Measurements from ENCODE around the gene OSBPL9. TPM values are rescaled to one million over a fixed set of nuclear protein-coding genes. Genes with fewer than 3 reads are reported as not detected.

OSBPL9 gene
- 94.8 TPM for total RNA-seq

DNA sequence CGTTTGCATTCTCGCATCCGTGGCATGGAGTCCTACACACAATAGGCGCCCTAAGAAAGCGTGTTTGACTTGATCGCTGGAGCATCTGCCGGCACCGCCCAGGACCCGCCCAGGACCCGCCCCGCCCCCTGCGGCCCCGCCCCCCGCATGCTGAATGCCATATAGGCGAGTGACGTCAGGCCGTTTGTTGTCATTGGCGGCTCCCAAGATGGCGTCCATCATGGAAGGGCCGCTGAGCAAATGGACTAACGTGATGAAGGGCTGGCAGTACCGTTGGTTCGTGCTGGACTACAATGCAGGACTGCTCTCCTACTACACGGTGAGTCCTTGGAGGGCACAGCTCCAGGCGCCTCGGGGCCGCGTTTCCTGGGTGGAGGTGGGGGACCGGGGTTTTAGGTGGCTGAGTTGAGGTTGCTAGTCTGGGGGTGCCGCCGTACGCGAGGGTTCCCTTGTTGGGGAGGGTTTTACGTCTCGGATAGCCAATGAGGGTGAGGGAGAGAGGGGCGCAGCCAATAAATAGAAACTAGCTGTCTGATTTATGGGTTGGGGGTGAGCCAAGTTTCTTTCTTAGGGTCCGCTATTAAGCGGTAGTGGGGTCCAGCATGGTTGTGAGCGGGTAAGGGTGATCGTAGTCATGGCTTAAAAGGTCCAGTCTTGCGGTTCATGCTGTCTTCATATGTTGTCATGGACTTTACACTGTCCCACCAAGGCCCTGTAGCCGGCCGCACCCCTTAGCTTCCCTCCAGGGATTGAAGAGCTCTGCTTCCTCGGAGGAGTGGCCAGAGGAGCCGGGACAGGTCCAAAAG lies at the start of gene OSBPL9:
OSBPL9 (plus strand) TSS at position 190 of the 806 bp plus-strand sequence; CDS start at position 209, 19 bp downstream.

Small RNA genes within 50 kb of the gene (small RNA-seq; reads per million reads assigned to genes)
- not detected for gene AL050343.2 (ENCODE audit: low replicate concordance)
- not detected for gene RF00568 (ENCODE audit: low replicate concordance)

Other genes starting within 250 kb of the OSBPL9 start
- gene EPS15, start 97.8 kb upstream of the OSBPL9 start, total RNA-seq: 39.4 TPM